ENCODE data around the gene BRAF.
A peak's percentile ranks its signal among the peaks of the same experiment; 100 is the strongest.
"Not testable (repeated sequence)": the region's sequence is repeated elsewhere in the genome, so short reads cannot be mapped to it uniquely, and the experiment has no call there.

Gene BRAF

DNA sequence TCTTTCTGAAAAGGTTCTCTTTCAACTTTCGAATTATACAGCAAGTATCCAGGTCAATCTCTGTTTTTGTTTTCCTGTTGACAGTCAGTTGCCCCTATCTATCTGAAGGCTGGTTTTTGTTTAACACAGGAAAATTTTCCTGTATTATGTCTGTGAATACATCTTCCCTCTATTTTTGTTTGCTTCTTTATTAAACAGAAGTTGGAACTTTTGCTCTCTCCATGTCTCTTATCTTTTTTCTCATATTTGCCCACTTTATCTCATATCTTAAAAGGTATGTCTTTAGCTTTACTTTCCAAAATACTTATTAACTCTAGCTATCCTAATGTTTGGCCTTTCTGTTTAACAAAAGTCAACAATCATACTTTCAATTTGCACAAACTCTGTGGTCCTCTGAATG, 95.0 kb downstream of the BRAF start:
- DNase-seq (ENCODE audit: low read depth, low spot score) = no peak
- in situ Hi-C loops (cut with HindIII; ENCODE audit: low sequenced_read_pairs) = no loop called here
- no peak for TF ChIP-seq CTCF (IDR thresholded peaks at IDR 0.05; ENCODE audit: low read depth, low read length)
- no peak overlapping the region for H3K4me3 ChIP-seq (ENCODE audit: low read depth, low read length)

- no peak overlapping the region for H3K4me3 ChIP-seq (ENCODE audit: low read depth, low read length)
- in situ Hi-C loops (cut with HindIII; ENCODE audit: low sequenced_read_pairs) = no loop called here
Measured at GRCh38 chr7:140828741-140829140, 96.0 kb downstream of the BRAF start.

GRCh38 chr7:140817383-140817782, 107.3 kb downstream of the BRAF start:
- not testable (repeated sequence) for DNase-seq (ENCODE audit: low read depth, low spot score); H3K4me3 ChIP-seq (ENCODE audit: low read depth, low read length)
- in situ Hi-C loops (cut with HindIII; ENCODE audit: low sequenced_read_pairs) = loop anchor here (25.0 kb wide), 1 partner anchor 195 kb away; the partner anchor contains the start of gene MRPS33

More at GRCh38 chr7:140828741-140829140, 96.0 kb downstream of the BRAF start:
- no peak for DNase-seq (ENCODE audit: low read depth, low spot score)
- TF ChIP-seq CTCF (IDR thresholded peaks at IDR 0.05; ENCODE audit: low read depth, low read length) = no peak

DNA sequence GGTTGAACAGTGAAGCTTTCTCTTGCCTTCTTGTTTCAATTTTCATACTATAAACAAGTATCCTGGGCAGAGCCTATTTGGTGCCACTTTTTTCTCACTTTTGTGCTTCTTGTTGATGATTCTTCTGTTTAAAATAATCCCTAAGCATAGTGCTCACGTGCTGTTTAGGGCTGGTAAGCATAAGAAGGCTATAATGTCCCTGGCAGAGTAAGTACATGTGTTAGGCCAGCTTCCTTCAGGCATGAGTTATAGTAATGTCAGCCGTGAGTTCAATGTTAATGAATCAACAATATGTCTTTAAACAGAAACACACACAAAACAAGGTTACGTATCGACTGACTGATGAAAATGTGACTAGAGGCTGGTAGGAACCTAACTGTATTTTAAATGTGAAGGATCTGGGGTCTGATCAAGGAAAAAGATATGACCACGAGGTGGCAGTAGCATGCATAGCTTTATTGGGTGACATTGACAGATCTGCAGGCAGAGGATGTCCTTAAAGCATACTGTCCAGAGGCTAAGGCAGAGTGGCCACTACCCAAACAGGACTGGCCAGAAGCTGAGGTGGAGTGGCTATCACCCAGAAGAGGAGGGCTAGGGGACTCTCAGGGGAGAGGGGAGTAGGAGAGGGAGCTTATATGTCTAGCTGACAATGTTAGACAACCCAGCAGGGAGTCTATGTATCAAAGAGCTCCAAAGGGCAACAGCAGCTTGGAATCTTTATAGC, 113.7 kb downstream of the BRAF start:
- peak; percentile 66 for TF ChIP-seq CTCF (IDR thresholded peaks at IDR 0.05; ENCODE audit: low read depth, low read length)
- in situ Hi-C loops (cut with HindIII; ENCODE audit: low sequenced_read_pairs) = loop anchor here (25.0 kb wide), 1 partner anchor 201 kb away; the partner anchor contains the start of gene MRPS33

GRCh38 chr7:140810385-140810784, 114.3 kb downstream of the BRAF start:
- H3K4me3 ChIP-seq (ENCODE audit: low read depth, low read length) = no peak overlapping the region
- TF ChIP-seq CTCF (IDR thresholded peaks at IDR 0.05; ENCODE audit: low read depth, low read length) = no peak
- DNase-seq (ENCODE audit: low read depth, low spot score) = no peak
- in situ Hi-C loops (cut with HindIII; ENCODE audit: low sequenced_read_pairs) = loop anchor here (25.0 kb wide), 1 partner anchor 202 kb away; the partner anchor contains the start of gene MRPS33

More for the DNA sequence above, 113.7 kb downstream of the BRAF start:
- no peak overlapping the region for H3K4me3 ChIP-seq (ENCODE audit: low read depth, low read length)
- DNase-seq (ENCODE audit: low read depth, low spot score) = peak; percentile 67

DNA sequence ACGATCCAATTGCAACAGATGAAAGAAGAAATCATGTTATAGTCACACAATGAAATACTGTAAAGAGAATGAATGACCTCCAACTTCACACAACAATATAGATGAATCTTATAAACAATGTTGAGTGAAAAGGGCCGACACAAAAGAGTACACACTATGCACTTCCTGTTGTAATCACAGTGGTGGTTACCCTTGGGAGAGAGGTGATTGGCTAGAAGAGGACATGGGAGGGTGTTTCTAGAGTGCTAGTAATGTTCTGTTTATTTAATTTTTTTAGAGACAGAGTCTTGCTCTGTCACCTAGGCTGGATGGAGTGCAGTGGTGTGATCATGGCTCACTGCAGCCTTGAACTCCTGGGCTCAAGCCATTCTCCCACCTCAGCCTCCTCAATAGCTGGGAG, 145.8 kb downstream of the BRAF start:
- no peak overlapping the region for H3K4me3 ChIP-seq (ENCODE audit: low read depth, low read length)
- no peak for DNase-seq (ENCODE audit: low read depth, low spot score)
- in situ Hi-C loops (cut with HindIII; ENCODE audit: low sequenced_read_pairs) = no loop called here
- no peak for TF ChIP-seq CTCF (IDR thresholded peaks at IDR 0.05; ENCODE audit: low read depth, low read length)

DNA sequence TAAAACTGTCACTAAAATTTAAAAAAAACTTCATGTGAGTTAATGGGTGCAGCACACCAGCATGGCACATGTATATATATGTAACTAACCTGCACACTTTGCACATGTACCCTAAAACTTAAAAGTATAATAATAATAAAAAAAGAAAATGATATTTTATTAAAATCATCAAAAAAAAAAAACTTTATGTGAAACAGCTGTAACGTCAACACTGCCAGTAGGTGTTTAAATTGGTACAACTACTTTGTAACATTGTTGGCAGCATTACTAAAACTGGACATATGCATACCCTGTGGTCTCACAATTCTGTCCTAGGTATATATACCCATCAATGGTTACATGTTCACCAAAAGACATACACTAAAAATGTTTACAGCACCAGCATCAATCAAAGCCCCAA, 146.2 kb downstream of the BRAF start:
- H3K4me3 ChIP-seq (ENCODE audit: low read depth, low read length) = no peak overlapping the region
- in situ Hi-C loops (cut with HindIII; ENCODE audit: low sequenced_read_pairs) = no loop called here
- no peak for TF ChIP-seq CTCF (IDR thresholded peaks at IDR 0.05; ENCODE audit: low read depth, low read length)
- DNase-seq (ENCODE audit: low read depth, low spot score) = no peak
